ENCODE data around the gene TMBIM4. TPM values are rescaled to one million over a fixed set of nuclear protein-coding genes. Genes with fewer than 3 reads are reported as not detected.

The TMBIM4 gene
- total RNA-seq, 1 donor from 2014 or later = 60.9 TPM

DNA sequence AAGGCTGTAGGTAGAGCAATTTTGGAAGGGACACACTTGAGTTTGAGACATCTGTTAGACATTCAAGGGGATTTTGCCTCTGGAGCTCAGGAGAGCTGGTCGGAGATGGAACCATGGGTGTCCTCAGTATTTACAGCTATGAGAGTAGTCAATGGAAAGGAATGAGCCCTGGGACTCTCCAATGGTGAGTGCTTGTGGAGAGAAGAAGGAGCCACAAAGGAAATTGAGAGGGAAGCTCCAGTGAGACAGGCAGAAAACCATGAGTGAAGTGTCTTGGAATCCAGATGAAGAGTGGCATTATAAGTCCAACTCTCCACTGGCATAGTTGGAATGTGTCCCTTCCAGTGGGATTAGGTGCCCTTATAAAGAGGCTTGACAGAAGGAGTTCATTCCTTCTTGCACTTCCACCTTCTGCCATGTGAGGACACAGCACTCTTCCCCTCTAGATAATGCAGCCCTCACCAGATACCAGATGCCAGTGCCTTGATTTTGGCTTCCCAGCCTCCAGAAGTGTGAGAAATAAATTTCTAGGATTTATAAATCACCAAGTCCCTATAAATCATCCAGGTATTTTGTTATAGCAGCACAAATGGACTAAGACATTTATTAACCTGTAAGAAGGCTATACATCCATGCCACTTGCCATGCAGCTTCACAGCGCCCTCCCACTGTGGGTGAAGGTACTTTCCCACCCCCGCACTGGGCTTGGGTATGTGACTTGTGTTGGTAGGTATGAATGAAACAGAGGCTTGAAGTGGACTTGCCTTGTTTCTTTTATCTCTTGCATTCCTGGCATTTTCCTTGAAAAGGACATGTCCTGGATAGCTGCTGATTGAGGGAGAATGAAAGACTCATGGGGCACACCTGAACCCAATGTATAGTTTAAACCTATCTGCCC is 66.5 kb downstream of the TMBIM4 start:
- TF ChIP-seq, protein P1, sequence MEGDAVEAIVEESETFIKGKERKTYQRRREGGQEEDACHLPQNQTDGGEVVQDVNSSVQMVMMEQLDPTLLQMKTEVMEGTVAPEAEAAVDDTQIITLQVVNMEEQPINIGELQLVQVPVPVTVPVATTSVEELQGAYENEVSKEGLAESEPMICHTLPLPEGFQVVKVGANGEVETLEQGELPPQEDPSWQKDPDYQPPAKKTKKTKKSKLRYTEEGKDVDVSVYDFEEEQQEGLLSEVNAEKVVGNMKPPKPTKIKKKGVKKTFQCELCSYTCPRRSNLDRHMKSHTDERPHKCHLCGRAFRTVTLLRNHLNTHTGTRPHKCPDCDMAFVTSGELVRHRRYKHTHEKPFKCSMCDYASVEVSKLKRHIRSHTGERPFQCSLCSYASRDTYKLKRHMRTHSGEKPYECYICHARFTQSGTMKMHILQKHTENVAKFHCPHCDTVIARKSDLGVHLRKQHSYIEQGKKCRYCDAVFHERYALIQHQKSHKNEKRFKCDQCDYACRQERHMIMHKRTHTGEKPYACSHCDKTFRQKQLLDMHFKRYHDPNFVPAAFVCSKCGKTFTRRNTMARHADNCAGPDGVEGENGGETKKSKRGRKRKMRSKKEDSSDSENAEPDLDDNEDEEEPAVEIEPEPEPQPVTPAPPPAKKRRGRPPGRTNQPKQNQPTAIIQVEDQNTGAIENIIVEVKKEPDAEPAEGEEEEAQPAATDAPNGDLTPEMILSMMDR (conservative IDR thresholded peaks at IDR 0.05; ENCODE audit: low read depth, low read length) = peak; percentile 27
- no peak for DNase-seq (ENCODE audit: low read depth)
- H3K4me3 ChIP-seq (ENCODE audit: low read depth, low read length) = no peak overlapping the region

DNA sequence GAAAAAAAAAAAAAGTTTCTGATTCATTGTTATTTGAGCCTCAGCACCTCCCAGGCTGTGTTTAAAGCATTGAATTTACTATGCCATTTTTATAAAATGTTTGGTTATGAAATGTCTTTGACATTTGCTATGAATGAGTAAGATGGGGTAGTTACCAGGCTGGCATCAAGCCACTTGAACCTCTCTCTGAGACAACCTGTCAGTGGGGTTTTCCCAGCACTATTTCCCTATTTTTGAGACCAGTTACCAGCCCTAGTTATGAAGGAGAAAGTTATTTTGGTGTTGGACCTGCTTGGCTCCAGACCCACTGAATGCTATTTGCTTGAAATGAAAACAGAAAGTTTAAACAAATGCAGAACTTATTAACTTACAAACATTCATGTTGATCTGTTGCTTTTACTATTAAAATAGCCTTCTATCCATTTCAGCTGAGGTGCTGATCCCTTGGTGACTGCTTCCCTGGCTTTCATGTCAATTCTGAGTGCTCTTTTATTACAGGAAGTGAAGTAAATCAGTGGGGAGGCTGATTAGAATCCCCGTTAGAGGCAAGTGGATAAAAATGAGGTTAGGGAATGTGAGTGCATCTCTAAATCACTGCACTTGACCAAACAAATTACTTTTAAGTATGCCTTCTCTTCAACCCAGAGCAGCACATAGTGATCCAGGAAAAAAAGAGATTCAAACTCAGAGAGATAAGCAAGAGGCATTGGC is 77.1 kb downstream of the TMBIM4 start:
- TF ChIP-seq, protein P1 (conservative IDR thresholded peaks at IDR 0.05; ENCODE audit: low read depth, low read length) = no peak
- peak; percentile 16 for DNase-seq (ENCODE audit: low read depth)
- H3K4me3 ChIP-seq (ENCODE audit: low read depth, low read length) = no peak overlapping the region

DNA sequence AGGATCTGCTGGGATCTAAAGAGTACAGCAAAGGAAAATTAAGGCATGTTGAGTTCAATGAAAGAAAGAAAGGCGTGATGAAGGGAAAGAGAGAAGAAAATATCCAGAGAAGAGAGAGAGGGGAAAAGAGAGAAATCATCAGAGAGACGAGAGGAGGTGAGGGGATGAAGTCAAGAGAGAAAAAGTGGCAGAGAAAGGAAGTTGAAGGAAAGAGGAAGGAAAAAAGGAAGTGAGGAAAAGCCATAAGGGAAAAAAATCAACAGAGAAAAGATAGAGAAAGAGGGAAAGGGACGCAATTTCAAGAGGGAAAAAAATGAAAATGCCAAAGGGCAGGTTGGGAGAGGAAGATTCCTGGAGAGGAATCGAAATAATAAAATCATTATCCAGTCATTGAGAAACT is 79.6 kb downstream of the TMBIM4 start:
- no peak overlapping the region for H3K4me3 ChIP-seq (ENCODE audit: low read depth, low read length)
- DNase-seq (ENCODE audit: low read depth) = no peak
- TF ChIP-seq, protein P1 (conservative IDR thresholded peaks at IDR 0.05; ENCODE audit: low read depth, low read length) = no peak

DNA sequence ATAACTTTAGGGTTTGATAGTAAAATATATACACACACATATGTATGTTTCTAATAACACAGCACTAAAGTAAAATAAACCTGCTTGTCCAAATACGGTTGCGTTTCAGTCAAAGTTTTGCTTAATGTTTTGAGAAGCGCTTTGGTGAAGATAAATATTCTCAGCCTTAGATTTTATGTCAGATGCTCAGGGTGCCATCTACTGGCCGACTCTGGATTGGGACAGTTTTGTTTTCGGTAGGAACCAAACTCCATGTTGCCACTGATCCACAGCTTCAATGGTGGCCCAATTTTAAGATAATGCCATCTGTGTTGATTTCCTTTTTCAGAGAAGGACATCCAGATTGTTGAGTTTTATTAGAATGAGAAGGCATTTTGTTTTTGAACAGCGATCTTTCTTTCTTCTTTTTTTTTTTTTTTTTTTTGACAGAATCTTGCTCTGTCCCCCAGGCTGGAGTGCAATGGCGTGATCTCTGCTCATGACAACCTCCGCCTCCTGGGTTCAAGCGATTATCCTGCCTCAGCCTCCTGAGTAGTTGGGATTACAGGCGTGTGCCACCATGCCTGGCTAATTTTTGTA is 82.3 kb downstream of the TMBIM4 start:
- TF ChIP-seq, protein P1 (conservative IDR thresholded peaks at IDR 0.05; ENCODE audit: low read depth, low read length) = peak; percentile 90
- H3K4me3 ChIP-seq (ENCODE audit: low read depth, low read length) = no peak overlapping the region
- no peak for DNase-seq (ENCODE audit: low read depth)

DNA sequence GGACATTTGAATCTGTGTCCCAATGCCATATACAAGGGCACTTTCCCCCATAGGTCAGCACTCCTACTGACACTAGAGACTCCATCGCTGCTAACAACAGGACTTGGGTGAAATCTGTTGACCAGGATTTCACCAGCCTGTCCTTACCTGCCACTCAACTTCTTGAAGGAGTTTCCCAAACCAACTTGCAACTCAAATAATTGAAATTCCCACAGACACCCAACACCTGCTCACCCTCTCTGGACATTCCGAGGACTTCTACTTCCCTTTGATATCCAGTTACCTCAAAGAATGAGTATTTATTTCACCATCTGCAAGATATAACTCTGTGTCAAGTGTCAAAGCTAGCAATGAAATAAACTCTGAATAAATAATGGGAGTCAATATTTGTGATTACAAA is 83.8 kb downstream of the TMBIM4 start:
- TF ChIP-seq, protein P1 (conservative IDR thresholded peaks at IDR 0.05; ENCODE audit: low read depth, low read length) = no peak
- no peak overlapping the region for H3K4me3 ChIP-seq (ENCODE audit: low read depth, low read length)
- no peak for DNase-seq (ENCODE audit: low read depth)

Other genes with a start within 250 kb of the TMBIM4 start
- 12.6 and 15.9 TPM in 2 replicates for gene LLPH, start 39.2 kb downstream of the TMBIM4 start, total RNA-seq
- gene IRAK3, start 19.2 kb upstream of the TMBIM4 start, total RNA-seq = 0.81 and 1.9 TPM in 2 replicates
- gene HELB, start 132.5 kb upstream of the TMBIM4 start, total RNA-seq = 2.0 TPM in 2 replicates